ENCODE data around the gene MISP3. TPM values are rescaled to one million over a fixed set of nuclear protein-coding genes. Genes with fewer than 3 reads are reported as not detected.

The MISP3 gene
- total RNA-seq, 1 donor from 2014 or later = 1.5 TPM

DNA sequence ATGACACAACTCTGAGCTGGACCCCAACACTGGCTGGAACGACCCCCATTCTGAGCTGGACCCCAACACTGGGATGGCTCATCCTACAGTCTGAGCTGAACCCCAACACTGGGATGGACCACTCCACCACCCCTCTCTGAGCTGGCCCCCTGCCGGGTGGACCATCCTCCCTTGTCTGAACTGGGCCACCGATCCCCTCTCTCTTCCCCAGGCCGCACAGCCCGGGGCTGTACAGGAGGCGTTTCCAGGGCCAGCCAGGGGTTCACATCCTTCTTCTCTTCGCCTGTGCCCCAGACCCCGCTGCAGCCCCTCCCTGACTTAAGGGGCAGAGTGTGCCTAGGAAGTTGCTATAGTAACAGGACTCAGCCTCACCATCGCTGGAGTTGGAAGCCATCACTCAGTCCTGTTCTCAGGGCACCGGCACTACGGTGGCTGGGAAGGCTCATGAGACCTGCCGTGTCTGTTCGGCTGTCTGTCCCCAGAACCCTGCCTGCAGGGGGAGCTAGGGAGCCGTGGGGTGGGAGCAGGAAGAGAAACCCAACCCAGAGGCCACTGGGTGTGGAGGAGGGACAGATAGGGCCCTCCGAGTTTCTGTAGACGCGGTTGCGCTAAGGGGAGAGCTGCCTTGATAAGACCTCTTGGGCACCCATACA, 41.3 kb downstream of the MISP3 start:
- no peaks in the 10 kb centered on the region for H3K36me3 ChIP-seq (ENCODE audit: control insufficient read depth, insufficient read depth, low read length)
- TF ChIP-seq, protein P1, sequence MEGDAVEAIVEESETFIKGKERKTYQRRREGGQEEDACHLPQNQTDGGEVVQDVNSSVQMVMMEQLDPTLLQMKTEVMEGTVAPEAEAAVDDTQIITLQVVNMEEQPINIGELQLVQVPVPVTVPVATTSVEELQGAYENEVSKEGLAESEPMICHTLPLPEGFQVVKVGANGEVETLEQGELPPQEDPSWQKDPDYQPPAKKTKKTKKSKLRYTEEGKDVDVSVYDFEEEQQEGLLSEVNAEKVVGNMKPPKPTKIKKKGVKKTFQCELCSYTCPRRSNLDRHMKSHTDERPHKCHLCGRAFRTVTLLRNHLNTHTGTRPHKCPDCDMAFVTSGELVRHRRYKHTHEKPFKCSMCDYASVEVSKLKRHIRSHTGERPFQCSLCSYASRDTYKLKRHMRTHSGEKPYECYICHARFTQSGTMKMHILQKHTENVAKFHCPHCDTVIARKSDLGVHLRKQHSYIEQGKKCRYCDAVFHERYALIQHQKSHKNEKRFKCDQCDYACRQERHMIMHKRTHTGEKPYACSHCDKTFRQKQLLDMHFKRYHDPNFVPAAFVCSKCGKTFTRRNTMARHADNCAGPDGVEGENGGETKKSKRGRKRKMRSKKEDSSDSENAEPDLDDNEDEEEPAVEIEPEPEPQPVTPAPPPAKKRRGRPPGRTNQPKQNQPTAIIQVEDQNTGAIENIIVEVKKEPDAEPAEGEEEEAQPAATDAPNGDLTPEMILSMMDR (IDR thresholded peaks at IDR 0.05; ENCODE audit: insufficient read depth, low read length, poor library complexity, severe bottlenecking) = peak; percentile 30
- H3K27me3 ChIP-seq (ENCODE audit: control insufficient read depth, insufficient read depth, low read length) = no peaks in the 10 kb centered on the region
- no peak overlapping the region for H3K4me3 ChIP-seq (ENCODE audit: low read depth, low read length)
- DNase-seq (ENCODE audit: low read depth) = no peak

DNA sequence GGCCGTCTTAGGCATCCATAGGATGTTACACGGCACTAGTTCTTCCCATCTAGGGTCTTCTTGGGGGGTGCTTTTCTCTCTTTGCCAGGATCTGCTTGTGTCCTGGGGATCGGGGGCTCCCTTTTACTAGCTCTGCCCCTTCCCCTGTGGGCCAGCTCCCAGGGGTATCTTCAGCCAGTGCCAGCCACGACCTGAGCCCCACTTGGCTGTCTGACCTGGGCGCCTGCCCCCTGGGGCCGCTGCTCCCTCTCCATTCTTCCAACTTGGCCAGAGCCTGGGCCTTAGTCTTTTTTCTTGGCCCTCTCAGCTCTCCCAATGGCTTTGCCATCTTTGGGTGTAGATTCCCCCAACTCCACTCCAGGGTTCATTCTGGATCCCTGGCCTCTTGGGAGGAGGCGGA, 41.9 kb downstream of the MISP3 start:
- Histone ChIP-seq H3K27me3 (ENCODE audit: control insufficient read depth, insufficient read depth, low read length) (no peaks in the 10 kb centered on the region), H3K4me3 (ENCODE audit: low read depth, low read length) (no peak overlapping the region), H3K36me3 (ENCODE audit: control insufficient read depth, insufficient read depth, low read length) (no peaks in the 10 kb centered on the region)
- no peak for DNase-seq (ENCODE audit: low read depth)
- TF ChIP-seq, protein P1 (IDR thresholded peaks at IDR 0.05; ENCODE audit: insufficient read depth, low read length, poor library complexity, severe bottlenecking) = no peak

DNA sequence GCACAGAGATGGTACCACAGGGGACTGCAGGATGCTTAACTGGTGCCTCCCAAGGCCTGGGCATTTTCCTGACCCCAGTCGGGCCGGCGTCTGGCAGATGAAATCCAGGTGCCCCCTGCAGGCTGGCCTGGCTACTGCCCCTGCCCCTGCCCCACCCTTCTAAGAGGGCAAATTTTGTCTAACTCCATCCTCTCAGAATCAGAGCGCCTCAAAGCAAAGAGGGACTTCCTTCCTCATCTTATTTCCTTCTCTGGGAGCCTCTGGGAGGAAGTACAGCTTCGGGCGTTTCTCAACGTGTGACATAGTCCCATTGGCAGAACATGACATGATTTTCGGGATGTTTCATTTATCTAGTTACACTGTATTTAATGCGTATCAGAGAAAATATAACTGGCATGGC, 42.3 kb downstream of the MISP3 start:
- Histone ChIP-seq H3K27me3 (ENCODE audit: control insufficient read depth, insufficient read depth, low read length) (no peaks in the 10 kb centered on the region), H3K4me3 (ENCODE audit: low read depth, low read length) (no peak overlapping the region), H3K36me3 (ENCODE audit: control insufficient read depth, insufficient read depth, low read length) (no peaks in the 10 kb centered on the region)
- DNase-seq (ENCODE audit: low read depth) = no peak
- TF ChIP-seq, protein P1 (IDR thresholded peaks at IDR 0.05; ENCODE audit: insufficient read depth, low read length, poor library complexity, severe bottlenecking) = peak; percentile 54

DNA sequence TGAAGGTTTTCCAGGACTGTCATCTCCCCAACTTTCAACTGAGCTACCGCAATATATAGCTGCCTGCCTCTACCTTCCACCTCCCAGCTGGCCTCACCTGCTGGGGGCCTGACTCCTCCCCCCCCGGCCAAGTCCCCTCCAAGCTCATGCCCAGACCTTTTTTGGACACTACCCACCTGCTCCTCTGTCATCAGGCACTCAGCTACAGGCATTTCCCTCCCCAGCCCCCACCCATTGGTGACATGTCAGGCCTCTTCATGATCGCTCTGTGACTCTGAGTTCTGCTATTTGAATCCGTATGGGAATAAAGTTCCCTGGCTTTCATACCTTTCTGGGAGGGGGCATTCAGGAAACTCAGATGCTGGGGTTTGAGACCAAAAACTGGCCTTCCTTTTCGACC, 43.2 kb downstream of the MISP3 start:
- Histone ChIP-seq H3K4me3 (ENCODE audit: low read depth, low read length) (no peak overlapping the region), H3K27me3 (ENCODE audit: control insufficient read depth, insufficient read depth, low read length) (no peaks in the 10 kb centered on the region), H3K36me3 (ENCODE audit: control insufficient read depth, insufficient read depth, low read length) (no peaks in the 10 kb centered on the region)
- DNase-seq (ENCODE audit: low read depth) = no peak
- TF ChIP-seq, protein P1 (IDR thresholded peaks at IDR 0.05; ENCODE audit: insufficient read depth, low read length, poor library complexity, severe bottlenecking) = no peak

DNA sequence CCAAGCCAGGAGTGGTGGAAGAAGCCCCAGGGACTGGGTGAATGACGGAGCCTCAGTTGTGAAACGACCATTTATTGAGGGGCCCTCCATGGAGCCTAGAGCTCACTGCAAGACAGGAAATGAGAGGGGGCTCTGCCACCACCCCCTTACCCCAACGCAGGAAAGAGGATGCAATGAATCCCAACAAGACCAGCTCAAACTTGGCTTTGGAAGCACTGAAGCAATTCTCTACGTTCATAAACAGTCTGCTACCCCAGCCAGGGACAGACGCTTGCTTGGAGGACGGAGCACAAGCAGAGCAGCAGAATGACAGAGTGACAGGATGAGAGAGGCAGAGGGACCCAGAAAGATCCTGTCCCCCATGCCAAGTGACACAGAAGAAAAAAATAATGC, 43.9 kb downstream of the MISP3 start:
- TF ChIP-seq, protein P1 (IDR thresholded peaks at IDR 0.05; ENCODE audit: insufficient read depth, low read length, poor library complexity, severe bottlenecking) = no peak
- H3K4me3 ChIP-seq (ENCODE audit: low read depth, low read length) = peak overlapping the region; percentile 82
- H3K27me3 ChIP-seq (ENCODE audit: control insufficient read depth, insufficient read depth, low read length) = no peaks in the 10 kb centered on the region
- DNase-seq (ENCODE audit: low read depth) = no peak
- H3K36me3 ChIP-seq (ENCODE audit: control insufficient read depth, insufficient read depth, low read length) = peaks cover under 1% of the 10 kb centered on the region

All from kidney epithelial cell (primary cell).